Activated naive CD4-positive, alpha-beta T cell treated with anti-CD3 and anti-CD28 coated beads for 36 hours (primary cell): ENCODE data around the gene CYB5R3. TPM values are rescaled to one million over a fixed set of nuclear protein-coding genes. Genes with fewer than 3 reads are reported as not detected.
"Not testable (repeated sequence)": the region's sequence is repeated elsewhere in the genome, so short reads cannot be mapped to it uniquely, and the experiment has no call there.

ENCODE experiments used
- CTCF ChIA-PET: fragments of 350-600 bp; sonication (Branson Sonifier 250); formaldehyde crosslinking; loops from one replicate; lab custom pipeline; 2021; ENCODE audit warnings: antibody characterized with exemption; lab: Charles Lee
- DNase-seq: peaks from one replicate; pipeline ENCODE4 v3.0.0-alpha.2; 2020
- H3K27ac Mint-ChIP-seq: one replicate; pipeline ENCODE4 v1.8.0; 2021; ENCODE audit warnings: mild to moderate bottlenecking, mixed read lengths
- H3K27me3 Mint-ChIP-seq: one replicate; pipeline ENCODE4 v1.8.0; 2021; ENCODE audit warnings: low read depth, mixed read lengths
- H3K36me3 Mint-ChIP-seq: one replicate; pipeline ENCODE4 v1.8.0; 2021; ENCODE audit warnings: low read depth, mixed read lengths
- H3K4me1 Mint-ChIP-seq: one replicate; pipeline ENCODE4 v1.8.0; 2021; ENCODE audit warnings: low read depth, mixed read lengths
- H3K4me3 Mint-ChIP-seq: one replicate; pipeline ENCODE4 v1.8.0; 2021; ENCODE audit warnings: mild to moderate bottlenecking, moderate library complexity, mixed read lengths
- H3K9me3 Mint-ChIP-seq: one replicate; pipeline ENCODE4 v1.8.0; 2021; ENCODE audit warnings: mixed read lengths
- intact Hi-C: fragments of 100-400 bp; cut with micrococcal nuclease; formaldehyde crosslinking; loops from one replicate; pipeline ENCODE4 v1.15.1; 2023
- total RNA-seq, 2 experiments: library from RNA; stranded (reverse); gene quantifications; one replicate each; pipeline ENCODE4 v1.2.3, GENCODE V29; 2021

The CYB5R3 gene
- total RNA-seq, 2 experiments from 2014 or later = 61.2 to 63.9 TPM

- H3K27ac Mint-ChIP-seq = peak within 1 kb of the TSS; percentile 100
- CTCF ChIA-PET = interaction anchor here (0.6 kb wide), 1 partner anchor 32 kb away, joined by 4 read pairs; no protein-coding TSS in a partner anchor
- no peaks in the 10 kb centered on the region for H3K9me3 Mint-ChIP-seq
- peaks cover 23% of the 10 kb centered on the region for H3K36me3 Mint-ChIP-seq
- H3K4me1 Mint-ChIP-seq = peaks cover 50% of the 10 kb centered on the region
- peak within 1 kb of the TSS; percentile 91 for H3K4me3 Mint-ChIP-seq
- intact Hi-C loops = loop anchor here (1.0 to 2.0 kb wide), 6 partner anchors 32 to 572 kb away; partner anchors contain the start of genes CYB5R3, SMDT1, TTLL1 and TTLL12
- no peaks in the 10 kb centered on the region for H3K27me3 Mint-ChIP-seq
- peak; percentile 99 for DNase-seq
These were observed 34.7 kb downstream of the CYB5R3 start, which contains the start of gene POLDIP3 for GRCh38 chr22:42614312-42615091. POLDIP3 (minus strand) TSS chr22:42614883; CDS start chr22:42614857, 26 bp downstream.

- intact Hi-C loops = loop anchor here (1.0 to 2.0 kb wide), 4 partner anchors 32 to 573 kb away; partner anchors contain the start of genes TTLL1 and TTLL12
- Mint-ChIP-seq H3K27ac (peak overlapping the region; percentile 96), H3K36me3 (peaks cover 23% of the 10 kb centered on the region), H3K27me3 (no peaks in the 10 kb centered on the region), H3K9me3 (no peaks in the 10 kb centered on the region), H3K4me3 (peak overlapping the region; percentile 91), H3K4me1 (peaks cover 56% of the 10 kb centered on the region)
- DNase-seq = peak; percentile 39
- CTCF ChIA-PET = interaction anchor here (0.6 kb wide), 1 partner anchor 32 kb away, joined by 4 read pairs; no protein-coding TSS in a partner anchor
These were observed 35.3 kb downstream of the CYB5R3 start for GRCh38 chr22:42613872-42614301.

- H3K36me3 Mint-ChIP-seq = peaks cover 26% of the 10 kb centered on the region
- no peak overlapping the region for H3K4me3 Mint-ChIP-seq
- CTCF ChIA-PET = interaction anchor here (0.5 to 1.1 kb wide), 3 partner anchors 21 to 138 kb away, joined by 3 read pairs; no protein-coding TSS in a partner anchor
- no peaks in the 10 kb centered on the region for H3K27me3 Mint-ChIP-seq
- DNase-seq = no peak
- H3K4me1 Mint-ChIP-seq = peaks cover 65% of the 10 kb centered on the region
- no peak overlapping the region for H3K27ac Mint-ChIP-seq
- intact Hi-C loops = no loop called here
- H3K9me3 Mint-ChIP-seq = no peaks in the 10 kb centered on the region
These were observed 36.9 kb downstream of the CYB5R3 start for GRCh38 chr22:42612336-42612735.

GRCh38 chr22:42611051-42611450, 38.1 kb downstream of the CYB5R3 start:
- no peak for DNase-seq
- CTCF ChIA-PET = interaction anchor here (0.6 to 0.9 kb wide), 2 partner anchors 10 to 40 kb away, joined by 4 read pairs; no protein-coding TSS in a partner anchor
- peaks cover 28% of the 10 kb centered on the region for H3K36me3 Mint-ChIP-seq
- no peaks in the 10 kb centered on the region for H3K9me3 Mint-ChIP-seq
- intact Hi-C loops = no loop called here
- H3K4me1 Mint-ChIP-seq = peaks cover 73% of the 10 kb centered on the region
- no peaks in the 10 kb centered on the region for H3K27me3 Mint-ChIP-seq
- H3K4me3 Mint-ChIP-seq = no peak overlapping the region
- peak overlapping the region; percentile 26 for H3K27ac Mint-ChIP-seq

- peaks cover 76% of the 10 kb centered on the region for H3K4me1 Mint-ChIP-seq
- peaks cover 30% of the 10 kb centered on the region for H3K36me3 Mint-ChIP-seq
- no peaks in the 10 kb centered on the region for H3K27me3 Mint-ChIP-seq
- CTCF ChIA-PET = no interaction called here
- peak overlapping the region; percentile 37 for H3K27ac Mint-ChIP-seq
- DNase-seq = no peak
- H3K9me3 Mint-ChIP-seq = no peaks in the 10 kb centered on the region
- intact Hi-C loops = no loop called here
- no peak overlapping the region for H3K4me3 Mint-ChIP-seq
These were observed 39.0 kb downstream of the CYB5R3 start for GRCh38 chr22:42610186-42610585.

- H3K4me3 Mint-ChIP-seq = no peak overlapping the region
- intact Hi-C loops = no loop called here
- H3K27ac Mint-ChIP-seq = peak overlapping the region; percentile 70
- peaks cover 29% of the 10 kb centered on the region for H3K36me3 Mint-ChIP-seq
- peaks cover 83% of the 10 kb centered on the region for H3K4me1 Mint-ChIP-seq
- peak; percentile 29 for DNase-seq
- CTCF ChIA-PET = no interaction called here
- no peaks in the 10 kb centered on the region for H3K9me3 Mint-ChIP-seq
- H3K27me3 Mint-ChIP-seq = no peaks in the 10 kb centered on the region
These were observed 40.3 kb downstream of the CYB5R3 start for GRCh38 chr22:42608823-42609361.

GRCh38 chr22:42608136-42608822, 40.9 kb downstream of the CYB5R3 start:
- Mint-ChIP-seq H3K4me1 (peaks cover 82% of the 10 kb centered on the region), H3K9me3 (no peaks in the 10 kb centered on the region), H3K36me3 (peaks cover 27% of the 10 kb centered on the region), H3K27me3 (no peaks in the 10 kb centered on the region), H3K27ac (peak overlapping the region; percentile 46), H3K4me3 (no peak overlapping the region)
- no peak for DNase-seq
- intact Hi-C loops = no loop called here
- CTCF ChIA-PET = no interaction called here

- DNase-seq, CTCF ChIA-PET, H3K4me3 Mint-ChIP-seq, H3K27ac Mint-ChIP-seq, H3K27me3 Mint-ChIP-seq, H3K9me3 Mint-ChIP-seq, intact Hi-C loops: not testable (repeated sequence)
- Mint-ChIP-seq H3K4me1 (peaks cover 79% of the 10 kb centered on the region), H3K36me3 (peaks cover 27% of the 10 kb centered on the region)
These were observed 41.6 kb downstream of the CYB5R3 start for GRCh38 chr22:42607641-42608040.

GRCh38 chr22:42604403-42604802, 44.8 kb downstream of the CYB5R3 start:
- no peak for DNase-seq
- Mint-ChIP-seq H3K27ac (no peak overlapping the region), H3K4me1 (peaks cover 50% of the 10 kb centered on the region), H3K4me3 (no peak overlapping the region), H3K36me3 (peaks cover 29% of the 10 kb centered on the region), H3K9me3 (no peaks in the 10 kb centered on the region), H3K27me3 (no peaks in the 10 kb centered on the region)
- CTCF ChIA-PET = no interaction called here
- intact Hi-C loops = no loop called here

- no peak for DNase-seq
- H3K27me3 Mint-ChIP-seq = no peaks in the 10 kb centered on the region
- H3K36me3 Mint-ChIP-seq = peaks cover 33% of the 10 kb centered on the region
- CTCF ChIA-PET = no interaction called here
- no peak overlapping the region for H3K27ac Mint-ChIP-seq
- H3K9me3 Mint-ChIP-seq = no peaks in the 10 kb centered on the region
- peaks cover 40% of the 10 kb centered on the region for H3K4me1 Mint-ChIP-seq
- intact Hi-C loops = no loop called here
- H3K4me3 Mint-ChIP-seq = no peak overlapping the region
These were observed 45.8 kb downstream of the CYB5R3 start for GRCh38 chr22:42603427-42603826.

- Mint-ChIP-seq H3K9me3 (no peaks in the 10 kb centered on the region), H3K27ac (no peak overlapping the region), H3K4me3 (no peak overlapping the region), H3K27me3 (no peaks in the 10 kb centered on the region), H3K36me3 (peaks cover 33% of the 10 kb centered on the region), H3K4me1 (peaks cover 36% of the 10 kb centered on the region)
- intact Hi-C loops = no loop called here
- no peak for DNase-seq
- CTCF ChIA-PET = no interaction called here
These were observed 46.7 kb downstream of the CYB5R3 start for GRCh38 chr22:42602470-42602869.

- H3K36me3 Mint-ChIP-seq = peaks cover 35% of the 10 kb centered on the region
- peaks cover 33% of the 10 kb centered on the region for H3K4me1 Mint-ChIP-seq
- H3K27ac Mint-ChIP-seq = no peak overlapping the region
- intact Hi-C loops = no loop called here
- no peaks in the 10 kb centered on the region for H3K9me3 Mint-ChIP-seq
- no peaks in the 10 kb centered on the region for H3K27me3 Mint-ChIP-seq
- H3K4me3 Mint-ChIP-seq = no peak overlapping the region
- no peak for DNase-seq
- CTCF ChIA-PET = no interaction called here
These were observed 47.2 kb downstream of the CYB5R3 start for GRCh38 chr22:42601879-42602465.
